Upper lobe of right lung (tissue), 1 donor: ENCODE results near the gene EBLN2. TPM values are rescaled to one million over a fixed set of nuclear protein-coding genes. Genes with fewer than 3 reads are reported as not detected.

Experiments
- ATAC-seq: fragments of 200-7000 bp; cut with Tn5 transposase; one replicate; pipeline ENCODE4 v1.9.1; 2020; ENCODE audit warnings: mild to moderate bottlenecking, moderate library complexity
- DNase-seq: peaks from one replicate; pipeline ENCODE4 v3.0.0-alpha.2; 2020
- H3K27ac ChIP-seq: fragments of 200-600 bp; one replicate; pipeline ENCODE4 v1.8.0; 2022
- H3K27me3 ChIP-seq: fragments of 200-600 bp; one replicate; pipeline ENCODE4 v1.8.0; 2022; ENCODE audit warnings: mild to moderate bottlenecking
- H3K36me3 ChIP-seq: fragments of 200-600 bp; one replicate; pipeline ENCODE4 v1.8.0; 2022
- H3K4me1 ChIP-seq: fragments of 200-600 bp; one replicate; pipeline ENCODE4 v1.8.0; 2022
- H3K4me3 ChIP-seq: fragments of 200-600 bp; one replicate; pipeline ENCODE4 v1.8.0; 2022; ENCODE audit warnings: mild to moderate bottlenecking
- H3K9me3 ChIP-seq: fragments of 200-600 bp; one replicate; pipeline ENCODE4 v1.8.0; 2022
- CTCF ChIP-seq: fragments of 200-600 bp; IDR thresholded peaks from one replicate; pipeline ENCODE4 v1.8.0; 2022; ENCODE audit warnings: antibody characterized with exemption
- intact Hi-C: fragments of 100-400 bp; cut with DNase I; formaldehyde crosslinking; loops from one replicate; pipeline ENCODE4 v1.11.0; 2022
- long read RNA-seq: library from polyadenylated mRNA; unstranded; transcript quantifications from one replicate; pipeline ENCODE4 v2.0.0, GENCODE V29; 2021
- total RNA-seq: library from RNA; stranded (reverse); fragmentation: NEBNext Ultra II Directional; extraction: Animal tissue kit (Norgen Biotek cat#: 25700); gene quantifications from one replicate; pipeline ENCODE4 v1.2.1, GENCODE V29; 2021
- donor health status: DM: no; HTN: yes; CAD: no; lungs with severe emphysema.

EBLN2 gene
- 4.0 TPM for total RNA-seq
- long read RNA-seq, partial matches to known transcripts = 0 of 1 reads
- long read RNA-seq, other reads (novel, unspliced or antisense) = 0 of 1 reads

DNA sequence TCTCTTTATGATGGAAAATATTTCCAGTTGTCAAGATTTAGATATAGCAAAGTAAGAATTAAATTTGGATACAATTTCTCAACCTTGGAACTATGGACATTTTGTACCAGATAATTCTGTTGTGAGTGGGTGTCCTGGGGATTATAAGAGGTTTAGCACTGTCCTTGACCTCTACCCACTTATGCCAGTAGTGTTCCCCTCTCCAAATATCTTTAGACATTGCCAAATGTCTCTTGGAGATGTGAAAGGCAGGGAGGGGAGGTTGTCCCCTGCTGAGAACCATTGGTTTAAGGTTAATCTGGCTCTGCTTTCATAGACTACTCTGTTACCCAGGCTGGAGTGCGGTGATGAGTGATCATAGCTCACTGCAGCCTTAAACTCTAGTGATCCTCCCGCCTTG lies at the start of gene EBLN2:
Gene EBLN2 (plus strand): TSS at position 244 of the 400 bp plus-strand sequence. CDS start 423 bp downstream, outside the sequence.
- Histone ChIP-seq H3K4me3 (no peak within 1 kb of the TSS), H3K36me3 (peaks cover 44% of the 10 kb centered on the region), H3K27me3 (no peaks in the 10 kb centered on the region), H3K27ac (peak within 1 kb of the TSS; percentile 14), H3K4me1 (peaks cover under 1% of the 10 kb centered on the region), H3K9me3 (no peaks in the 10 kb centered on the region)
- peak; percentile 15 for ATAC-seq
- no peak for TF ChIP-seq CTCF
- intact Hi-C loops = no loop called here
- no peak for DNase-seq

DNA sequence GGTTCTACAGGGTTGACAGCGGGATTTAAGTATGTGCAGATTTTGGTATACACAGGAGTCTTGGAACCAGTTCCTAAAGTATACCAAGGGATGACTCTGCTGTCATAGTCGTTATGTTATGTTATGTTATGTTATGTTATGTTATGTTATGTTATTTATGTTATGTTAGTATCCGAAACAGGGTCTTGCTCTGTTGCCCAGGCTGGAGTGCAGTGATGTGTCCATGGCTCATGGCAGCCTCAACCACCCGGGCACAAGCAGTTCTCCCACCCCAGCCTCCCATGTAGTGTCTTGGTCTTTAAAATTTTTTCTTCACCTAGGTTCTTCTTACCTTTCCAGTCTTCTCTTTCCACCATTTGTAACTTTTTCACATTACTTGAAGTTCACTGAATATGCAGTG lies 43.2 kb upstream of the EBLN2 start:
- no peak for TF ChIP-seq CTCF
- intact Hi-C loops = no loop called here
- no peak overlapping the region for H3K27ac ChIP-seq
- DNase-seq (no peak), ATAC-seq (no peak)
- H3K9me3 ChIP-seq = no peaks in the 10 kb centered on the region
- H3K4me3 ChIP-seq = no peak overlapping the region
- H3K36me3 ChIP-seq = peaks cover 4% of the 10 kb centered on the region
- no peaks in the 10 kb centered on the region for H3K27me3 ChIP-seq
- H3K4me1 ChIP-seq = peaks cover 5% of the 10 kb centered on the region

DNA sequence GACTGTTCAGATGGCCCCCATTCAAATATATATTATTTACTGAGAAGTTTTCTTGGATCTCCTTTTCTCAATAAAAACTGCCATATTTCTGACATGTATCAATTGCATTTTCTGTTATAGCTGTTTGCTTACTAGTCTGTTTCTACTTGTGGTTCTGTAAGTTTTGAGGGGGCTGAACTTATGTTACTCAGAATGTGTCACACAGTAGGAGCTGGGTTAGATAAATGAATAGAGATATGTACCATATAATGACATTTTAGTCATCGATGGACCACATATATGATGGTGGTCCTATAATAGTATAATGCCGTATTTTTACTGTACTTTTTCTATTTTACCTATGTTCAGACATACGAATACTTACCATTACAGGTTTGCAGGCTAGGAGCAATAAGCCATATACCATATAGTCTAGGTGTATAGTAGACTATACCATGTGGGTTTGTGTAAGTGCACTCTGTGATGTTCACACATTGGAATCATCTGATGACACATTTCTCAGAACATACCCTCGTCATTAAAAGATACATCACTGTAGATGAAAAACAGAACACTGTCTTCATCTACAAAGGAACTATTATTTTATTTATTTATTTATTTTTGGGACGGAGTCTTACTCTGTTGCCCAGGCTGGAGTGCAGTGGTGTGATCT lies 42.5 kb upstream of the EBLN2 start:
- no peak for TF ChIP-seq CTCF
- intact Hi-C loops = no loop called here
- peaks cover 5% of the 10 kb centered on the region for H3K4me1 ChIP-seq
- H3K36me3 ChIP-seq = peaks cover 4% of the 10 kb centered on the region
- no peaks in the 10 kb centered on the region for H3K27me3 ChIP-seq
- ATAC-seq = no peak
- no peak overlapping the region for H3K4me3 ChIP-seq
- no peaks in the 10 kb centered on the region for H3K9me3 ChIP-seq
- no peak overlapping the region for H3K27ac ChIP-seq
- no peak for DNase-seq

- TF ChIP-seq CTCF = no peak
- Histone ChIP-seq H3K9me3 (no peaks in the 10 kb centered on the region), H3K36me3 (peaks cover 4% of the 10 kb centered on the region), H3K4me1 (peaks cover 13% of the 10 kb centered on the region), H3K27me3 (no peaks in the 10 kb centered on the region), H3K4me3 (no peak overlapping the region), H3K27ac (no peak overlapping the region)
- DNase-seq (no peak), ATAC-seq (no peak)
- intact Hi-C loops = no loop called here
Measured at GRCh38 chr3:73021301-73021835, 40.1 kb upstream of the EBLN2 start.

GRCh38 chr3:73024836-73025235 lies 36.6 kb upstream of the EBLN2 start:
- H3K27me3 ChIP-seq = no peaks in the 10 kb centered on the region
- DNase-seq = no peak
- no peak overlapping the region for H3K4me3 ChIP-seq
- no peak for TF ChIP-seq CTCF
- no peak overlapping the region for H3K27ac ChIP-seq
- H3K4me1 ChIP-seq = peaks cover 27% of the 10 kb centered on the region
- H3K9me3 ChIP-seq = no peaks in the 10 kb centered on the region
- no peak for ATAC-seq
- intact Hi-C loops = no loop called here
- no peaks in the 10 kb centered on the region for H3K36me3 ChIP-seq
